ENCODE data around the gene KIF2A. TPM values are rescaled to one million over a fixed set of nuclear protein-coding genes. Genes with fewer than 3 reads are reported as not detected.

Gene KIF2A
- total RNA-seq, 1 experiment from 2014 or later: 81.8 TPM

Other genes with a start within 250 kb of the KIF2A start
- 48.6 and 56.5 TPM in 2 replicates for gene DIMT1, start 97.7 kb downstream of the KIF2A start, total RNA-seq (2014; rRNA removed; shearing (Covaris generic); ENCODE audit: low replicate concordance)
- 16.2 and 31.5 TPM in 2 replicates for gene IPO11, start 106.6 kb downstream of the KIF2A start, total RNA-seq (2014; rRNA removed; shearing (Covaris generic); ENCODE audit: low replicate concordance)

Measured in Karpas-422 (cell line).